Stimulated activated naive CD8-positive, alpha-beta T cell treated with anti-CD3 and anti-CD28 coated beads, Interleukin-15, Interleukin-2, amounts not matched to agents 100 ng/mL and 50 ng/mL, for 24 hours (primary cell): Measurements from ENCODE around the gene GABRG3.

ENCODE experiments used
- H3K27ac Mint-ChIP-seq: one replicate; pipeline ENCODE4 v1.8.0; 2021; ENCODE audit warnings: mild to moderate bottlenecking, mixed read lengths
- H3K27me3 Mint-ChIP-seq: one replicate; pipeline ENCODE4 v1.8.0; 2021; ENCODE audit warnings: mixed read lengths
- H3K36me3 Mint-ChIP-seq: one replicate; pipeline ENCODE4 v1.8.0; 2021; ENCODE audit warnings: low read depth, mixed read lengths
- H3K4me1 Mint-ChIP-seq: one replicate; pipeline ENCODE4 v1.8.0; 2021; ENCODE audit warnings: low read depth, mixed read lengths
- H3K4me3 Mint-ChIP-seq: one replicate; pipeline ENCODE4 v1.8.0; 2021; ENCODE audit warnings: mild to moderate bottlenecking, mixed read lengths
- H3K9me3 Mint-ChIP-seq: one replicate; pipeline ENCODE4 v1.8.0; 2021; ENCODE audit warnings: mixed read lengths

The GABRG3 gene

DNA sequence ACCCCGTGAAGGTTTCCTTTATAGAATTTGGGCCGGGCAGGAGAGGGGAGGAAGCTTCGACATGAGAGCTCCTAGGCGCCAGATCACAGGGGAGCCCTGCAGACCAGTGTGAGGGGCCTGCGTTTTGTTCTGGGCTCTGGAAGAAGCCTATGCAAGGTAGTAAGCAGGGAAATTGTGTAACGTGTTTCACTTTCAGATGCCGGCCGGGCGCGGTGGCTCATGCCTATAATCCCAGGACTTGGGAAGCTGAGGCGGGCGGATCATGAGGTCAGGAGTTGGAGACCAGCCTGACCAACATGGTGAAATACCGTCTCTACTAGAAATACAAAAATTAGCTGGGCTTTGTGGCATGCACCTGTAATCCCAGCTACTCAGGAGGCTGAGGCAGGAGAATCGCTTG, 65.2 kb downstream of the GABRG3 start:
- H3K4me1 Mint-ChIP-seq: no peaks in the 10 kb centered on the region
- no peaks in the 10 kb centered on the region for H3K9me3 Mint-ChIP-seq
- no peaks in the 10 kb centered on the region for H3K36me3 Mint-ChIP-seq
- H3K4me3 Mint-ChIP-seq: no peak overlapping the region
- H3K27ac Mint-ChIP-seq: no peak overlapping the region
- no peaks in the 10 kb centered on the region for H3K27me3 Mint-ChIP-seq

DNA sequence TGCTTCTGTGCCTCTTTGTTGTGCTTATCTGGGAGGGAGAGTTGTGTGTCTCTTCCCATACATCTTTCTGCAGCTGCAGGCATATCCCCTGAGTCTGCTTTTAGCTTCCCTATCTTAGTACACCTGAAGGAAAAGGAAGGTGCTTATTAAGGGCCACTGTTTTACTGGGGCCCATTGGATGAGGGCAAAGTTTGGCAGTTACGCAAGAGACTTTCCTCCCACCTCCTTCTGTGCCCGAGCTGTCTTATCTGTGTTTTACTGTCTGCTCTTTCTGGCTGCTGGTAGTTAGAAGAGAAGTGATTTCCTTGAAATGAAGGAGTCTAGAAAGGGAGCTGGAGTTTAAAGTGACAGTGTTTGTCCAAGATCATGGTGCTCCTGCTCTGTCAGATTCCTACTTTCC, 66.5 kb downstream of the GABRG3 start:
- no peaks in the 10 kb centered on the region for H3K36me3 Mint-ChIP-seq
- H3K27me3 Mint-ChIP-seq: no peaks in the 10 kb centered on the region
- no peaks in the 10 kb centered on the region for H3K4me1 Mint-ChIP-seq
- H3K27ac Mint-ChIP-seq: no peak overlapping the region
- no peaks in the 10 kb centered on the region for H3K9me3 Mint-ChIP-seq
- no peak overlapping the region for H3K4me3 Mint-ChIP-seq

DNA sequence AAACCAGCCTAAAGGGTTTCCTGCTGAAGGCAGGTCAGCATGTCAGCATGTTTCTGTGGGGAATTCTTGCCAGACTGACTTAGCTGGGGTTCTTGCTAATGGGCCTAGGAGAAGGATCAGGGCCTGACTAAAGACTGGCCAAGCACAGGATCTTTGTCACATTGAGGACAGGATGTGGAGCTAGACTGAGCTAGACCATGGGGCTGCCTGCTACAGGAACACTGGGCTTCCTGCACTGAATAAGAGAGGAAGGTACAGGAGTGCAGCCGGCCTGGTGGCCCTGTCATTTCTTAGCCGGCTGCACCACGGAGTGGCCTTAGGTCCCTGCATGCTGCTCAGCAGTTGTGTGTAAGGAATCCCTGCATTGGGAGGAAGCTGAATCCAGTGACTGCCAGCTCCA, 68.2 kb downstream of the GABRG3 start:
- H3K27me3 Mint-ChIP-seq: no peaks in the 10 kb centered on the region
- no peaks in the 10 kb centered on the region for H3K36me3 Mint-ChIP-seq
- H3K4me3 Mint-ChIP-seq: no peak overlapping the region
- no peak overlapping the region for H3K27ac Mint-ChIP-seq
- no peaks in the 10 kb centered on the region for H3K4me1 Mint-ChIP-seq
- no peaks in the 10 kb centered on the region for H3K9me3 Mint-ChIP-seq

DNA sequence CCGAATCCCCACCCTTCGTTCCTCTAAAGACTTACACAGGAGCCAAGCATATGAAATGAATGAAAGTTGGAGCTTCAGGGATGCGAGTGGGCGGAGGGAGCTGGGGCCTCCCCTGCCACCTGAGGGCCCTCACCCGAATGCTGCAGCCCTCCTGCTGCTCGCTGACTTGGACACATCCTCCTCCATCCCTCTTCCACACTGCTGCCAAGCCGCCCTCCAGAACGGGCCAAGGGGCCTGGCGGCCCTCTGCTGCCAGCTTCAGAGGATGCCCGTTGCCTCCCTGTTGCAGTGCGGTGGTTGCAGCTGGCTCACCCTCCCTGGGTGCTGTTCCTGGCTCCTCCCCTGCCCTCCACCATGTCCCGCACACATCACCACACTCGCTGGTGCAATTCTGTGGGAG, 71.2 kb downstream of the GABRG3 start:
- H3K9me3 Mint-ChIP-seq: no peaks in the 10 kb centered on the region
- no peak overlapping the region for H3K4me3 Mint-ChIP-seq
- H3K27ac Mint-ChIP-seq: no peak overlapping the region

DNA sequence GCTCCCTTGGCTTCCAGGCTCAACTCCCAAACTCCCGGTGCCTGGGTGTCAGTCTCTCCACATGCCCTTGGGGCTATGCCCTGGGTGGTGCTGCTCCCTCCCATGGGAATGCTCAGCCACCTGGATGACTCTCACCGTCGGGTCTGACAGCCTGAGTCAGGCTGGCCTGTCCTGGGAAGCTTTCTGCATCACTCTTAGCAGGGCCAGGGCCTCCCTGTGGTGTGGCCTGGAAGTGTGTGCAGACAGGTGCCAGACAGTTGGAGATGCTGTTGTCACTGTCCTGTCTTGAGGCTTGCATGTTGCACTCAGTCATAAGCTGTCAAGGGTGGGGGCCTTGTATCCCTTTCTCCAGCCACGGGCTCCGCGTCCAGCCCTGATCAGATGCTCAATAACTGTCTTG, 71.7 kb downstream of the GABRG3 start:
- Mint-ChIP-seq H3K4me3 (no peak overlapping the region), H3K4me1 (no peaks in the 10 kb centered on the region), H3K27me3 (no peaks in the 10 kb centered on the region), H3K27ac (no peak overlapping the region), H3K36me3 (no peaks in the 10 kb centered on the region), H3K9me3 (no peaks in the 10 kb centered on the region)

More for the DNA sequence above, 71.2 kb downstream of the GABRG3 start:
- Mint-ChIP-seq H3K4me1 (no peaks in the 10 kb centered on the region), H3K36me3 (no peaks in the 10 kb centered on the region), H3K27me3 (no peaks in the 10 kb centered on the region)

DNA sequence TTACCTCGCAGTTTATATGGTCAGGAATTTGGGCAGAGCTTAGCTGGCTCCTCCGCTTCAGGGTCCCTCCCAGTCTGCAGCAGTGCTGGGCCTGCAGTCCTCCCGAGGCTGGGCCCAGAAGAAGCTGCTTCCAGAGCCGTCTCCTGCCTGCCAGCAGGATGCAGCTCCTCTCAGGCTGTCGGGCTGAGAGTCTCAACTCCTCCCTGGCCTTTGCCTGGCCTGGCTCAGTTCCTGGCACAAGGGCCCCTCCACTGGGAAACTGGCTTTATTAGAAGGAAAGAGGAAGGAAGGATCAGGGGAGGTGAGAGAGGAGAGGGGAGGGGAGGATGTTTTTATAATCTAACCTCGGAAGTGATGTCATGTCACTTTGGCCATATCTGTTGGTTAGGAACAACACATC, 72.8 kb downstream of the GABRG3 start:
- no peaks in the 10 kb centered on the region for H3K36me3 Mint-ChIP-seq
- no peak overlapping the region for H3K4me3 Mint-ChIP-seq
- no peaks in the 10 kb centered on the region for H3K9me3 Mint-ChIP-seq
- H3K27ac Mint-ChIP-seq: no peak overlapping the region
- H3K4me1 Mint-ChIP-seq: no peaks in the 10 kb centered on the region
- no peaks in the 10 kb centered on the region for H3K27me3 Mint-ChIP-seq

DNA sequence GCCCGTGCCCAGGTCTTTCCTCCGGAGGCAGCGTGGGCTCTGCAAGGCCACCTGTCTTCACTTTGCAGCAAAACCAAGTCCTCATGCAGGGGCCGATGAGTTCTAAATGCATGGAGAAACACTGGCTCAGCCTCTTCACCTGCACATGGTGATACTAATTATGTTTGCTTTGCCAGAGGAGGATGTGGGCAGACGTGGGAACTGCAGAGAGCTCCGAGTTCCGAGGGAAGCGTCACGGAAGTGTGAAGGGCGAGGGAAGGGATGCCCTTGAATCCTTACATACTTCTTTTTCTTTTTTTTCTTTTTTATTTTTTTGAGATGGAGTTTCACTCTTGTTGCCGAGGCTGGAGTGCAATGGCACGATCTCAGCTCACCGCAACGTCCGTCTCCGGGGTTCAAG, 74.8 kb downstream of the GABRG3 start:
- no peak overlapping the region for H3K27ac Mint-ChIP-seq
- no peaks in the 10 kb centered on the region for H3K36me3 Mint-ChIP-seq
- no peaks in the 10 kb centered on the region for H3K9me3 Mint-ChIP-seq
- no peaks in the 10 kb centered on the region for H3K27me3 Mint-ChIP-seq
- no peaks in the 10 kb centered on the region for H3K4me1 Mint-ChIP-seq
- no peak overlapping the region for H3K4me3 Mint-ChIP-seq

DNA sequence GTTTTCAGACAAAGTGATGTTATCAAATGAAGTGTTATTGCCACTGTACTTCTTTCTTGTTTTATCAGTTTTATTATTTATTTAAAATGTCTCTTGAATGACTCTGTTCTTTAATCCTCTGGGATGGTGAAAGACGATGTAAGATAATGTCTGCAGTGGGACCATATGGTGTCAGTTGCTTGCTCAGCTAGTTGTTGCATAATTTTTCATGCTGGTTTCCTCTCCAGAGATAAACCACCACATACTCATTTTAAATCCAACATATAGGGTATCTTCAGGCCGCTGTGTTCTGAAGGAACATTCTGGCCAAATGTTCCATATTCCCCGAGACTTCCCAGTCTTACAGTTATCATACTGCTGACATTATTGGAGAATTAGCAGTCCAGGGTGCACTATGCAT, 75.9 kb downstream of the GABRG3 start:
- Mint-ChIP-seq H3K4me3 (no peak overlapping the region), H3K36me3 (no peaks in the 10 kb centered on the region), H3K9me3 (no peaks in the 10 kb centered on the region), H3K27me3 (no peaks in the 10 kb centered on the region), H3K27ac (no peak overlapping the region), H3K4me1 (no peaks in the 10 kb centered on the region)

DNA sequence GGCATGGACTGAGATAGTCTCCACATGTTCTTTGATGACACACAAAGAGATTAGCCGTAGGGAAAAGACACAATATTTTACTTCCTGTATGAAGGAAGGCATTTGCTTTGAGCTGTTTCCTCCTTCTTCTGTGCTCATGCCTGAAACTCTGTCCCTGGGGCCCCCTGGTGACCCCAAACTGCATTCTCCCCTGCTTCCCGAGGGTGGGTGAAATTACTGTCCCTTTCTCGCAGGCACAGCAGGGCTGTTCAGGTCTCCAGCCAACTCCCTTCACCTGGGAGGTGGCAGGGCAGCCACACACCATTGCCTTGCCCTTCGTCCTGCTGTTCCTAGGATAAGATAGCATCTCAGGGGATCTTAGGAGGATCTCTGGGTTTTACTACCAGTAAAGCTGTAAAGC, 79.2 kb downstream of the GABRG3 start:
- H3K9me3 Mint-ChIP-seq: no peaks in the 10 kb centered on the region
- H3K27me3 Mint-ChIP-seq: no peaks in the 10 kb centered on the region
- H3K4me1 Mint-ChIP-seq: no peaks in the 10 kb centered on the region
- no peaks in the 10 kb centered on the region for H3K36me3 Mint-ChIP-seq
- no peak overlapping the region for H3K27ac Mint-ChIP-seq
- H3K4me3 Mint-ChIP-seq: no peak overlapping the region

DNA sequence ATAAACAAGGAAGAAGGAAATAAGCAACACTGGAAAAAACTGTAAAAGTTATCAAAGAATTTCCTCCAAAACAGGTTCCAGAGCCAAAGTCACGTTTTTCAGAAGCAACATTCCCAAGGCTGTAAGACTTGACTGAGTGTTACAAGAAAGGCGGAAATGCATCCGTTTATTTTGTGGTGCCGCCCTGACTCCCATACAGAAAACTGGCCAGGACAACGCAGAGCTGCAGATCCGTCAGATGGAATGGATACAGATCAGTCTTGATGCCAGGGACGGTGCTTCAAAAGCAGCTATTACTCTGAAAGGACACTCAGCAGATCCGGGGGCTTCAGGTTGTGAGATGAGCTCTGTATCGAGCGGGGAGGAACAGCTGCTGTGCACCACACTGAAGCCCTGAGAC, 83.4 kb downstream of the GABRG3 start:
- Mint-ChIP-seq H3K27me3 (no peaks in the 10 kb centered on the region), H3K27ac (no peak overlapping the region), H3K36me3 (no peaks in the 10 kb centered on the region), H3K4me1 (no peaks in the 10 kb centered on the region), H3K9me3 (peaks cover 4% of the 10 kb centered on the region), H3K4me3 (no peak overlapping the region)

DNA sequence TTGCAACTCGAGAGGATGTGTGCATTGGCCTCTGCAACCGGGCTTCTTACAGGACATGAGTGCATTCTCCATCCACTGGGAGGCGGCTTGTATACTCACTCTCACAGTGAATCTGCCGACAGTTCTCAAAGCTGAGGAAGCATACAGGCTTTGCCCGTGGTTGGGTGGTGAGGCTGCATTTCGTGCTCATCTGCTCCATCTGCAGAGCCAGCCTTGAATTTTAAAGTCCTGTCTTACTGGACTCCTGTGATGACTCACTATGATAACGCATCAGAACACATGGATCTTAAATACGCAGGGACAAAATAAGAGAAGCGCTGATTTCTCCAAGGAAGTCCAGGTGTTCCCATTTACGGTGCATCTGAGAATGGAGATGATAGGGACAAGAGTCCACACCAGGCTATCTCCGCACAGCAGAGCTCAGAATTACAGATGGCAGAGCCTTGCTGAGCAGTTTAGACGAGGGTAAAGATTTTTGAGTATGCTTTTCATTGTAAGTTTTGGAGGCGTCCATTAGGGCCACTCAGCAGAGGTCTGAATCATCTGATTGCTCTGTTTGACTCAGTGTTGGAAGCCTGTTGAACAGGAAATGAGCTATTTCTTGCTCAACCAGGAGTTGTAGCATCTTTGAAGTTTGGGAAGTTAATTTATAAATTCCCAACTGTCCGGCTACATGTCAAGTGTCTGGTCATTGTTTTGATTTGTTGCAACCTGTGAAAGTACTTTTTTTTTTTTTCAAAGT, 87.1 kb downstream of the GABRG3 start:
- H3K9me3 Mint-ChIP-seq: peaks cover 4% of the 10 kb centered on the region
- H3K4me3 Mint-ChIP-seq: no peak overlapping the region
- H3K27me3 Mint-ChIP-seq: no peaks in the 10 kb centered on the region
- H3K36me3 Mint-ChIP-seq: no peaks in the 10 kb centered on the region
- no peaks in the 10 kb centered on the region for H3K4me1 Mint-ChIP-seq
- no peak overlapping the region for H3K27ac Mint-ChIP-seq

DNA sequence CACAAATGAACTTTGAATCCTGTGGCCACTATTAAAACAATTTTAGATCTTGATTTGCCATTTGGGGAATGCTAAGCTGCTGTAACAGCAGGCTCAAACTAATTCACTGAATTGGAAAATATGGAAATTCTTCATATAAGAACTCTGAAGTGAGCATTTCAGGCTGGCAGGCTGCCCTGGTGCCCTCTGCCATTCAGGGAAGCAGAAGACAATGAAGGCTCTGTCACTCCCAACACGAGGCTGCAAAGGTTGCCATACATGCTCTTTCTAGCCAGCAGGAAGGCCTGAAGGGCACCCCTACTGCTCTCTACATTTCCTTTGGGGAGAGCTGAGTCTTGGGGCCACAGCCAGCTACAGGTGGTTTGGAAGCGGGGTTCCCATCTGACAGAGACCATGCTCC, 88.0 kb downstream of the GABRG3 start:
- H3K36me3 Mint-ChIP-seq: no peaks in the 10 kb centered on the region
- peaks cover 4% of the 10 kb centered on the region for H3K9me3 Mint-ChIP-seq
- no peaks in the 10 kb centered on the region for H3K27me3 Mint-ChIP-seq
- H3K27ac Mint-ChIP-seq: no peak overlapping the region
- H3K4me1 Mint-ChIP-seq: no peaks in the 10 kb centered on the region
- no peak overlapping the region for H3K4me3 Mint-ChIP-seq

DNA sequence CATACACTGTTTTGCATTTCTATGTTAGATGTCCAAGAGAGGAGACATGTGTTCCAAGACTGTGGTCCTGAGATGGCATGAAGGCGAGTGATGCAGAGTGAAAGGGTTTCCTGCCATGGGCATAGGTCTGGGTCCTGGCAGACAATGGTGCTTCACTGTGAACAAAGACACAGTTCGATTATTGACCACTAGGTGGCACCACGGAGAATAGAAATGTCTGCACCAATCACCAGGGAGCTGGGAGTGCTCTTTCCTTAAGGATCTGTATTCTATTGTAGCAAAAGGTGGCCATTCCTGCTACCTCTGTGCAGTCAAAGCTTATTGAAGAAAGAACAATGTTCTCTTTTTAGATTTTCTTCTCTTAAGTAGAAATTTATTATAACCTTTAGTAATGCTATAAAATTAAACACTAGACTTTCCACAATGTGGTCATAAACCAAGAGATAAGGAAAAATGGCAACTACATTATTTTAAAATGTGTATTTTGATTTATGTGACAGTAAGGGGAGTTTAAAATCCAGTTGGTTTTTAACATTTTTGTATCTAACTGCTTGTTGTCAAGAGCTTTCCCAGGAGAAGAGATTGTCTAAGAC, 88.7 kb downstream of the GABRG3 start:
- H3K4me3 Mint-ChIP-seq: no peak overlapping the region
- H3K36me3 Mint-ChIP-seq: no peaks in the 10 kb centered on the region
- no peaks in the 10 kb centered on the region for H3K4me1 Mint-ChIP-seq
- H3K27ac Mint-ChIP-seq: no peak overlapping the region
- H3K27me3 Mint-ChIP-seq: no peaks in the 10 kb centered on the region
- H3K9me3 Mint-ChIP-seq: peaks cover 4% of the 10 kb centered on the region

DNA sequence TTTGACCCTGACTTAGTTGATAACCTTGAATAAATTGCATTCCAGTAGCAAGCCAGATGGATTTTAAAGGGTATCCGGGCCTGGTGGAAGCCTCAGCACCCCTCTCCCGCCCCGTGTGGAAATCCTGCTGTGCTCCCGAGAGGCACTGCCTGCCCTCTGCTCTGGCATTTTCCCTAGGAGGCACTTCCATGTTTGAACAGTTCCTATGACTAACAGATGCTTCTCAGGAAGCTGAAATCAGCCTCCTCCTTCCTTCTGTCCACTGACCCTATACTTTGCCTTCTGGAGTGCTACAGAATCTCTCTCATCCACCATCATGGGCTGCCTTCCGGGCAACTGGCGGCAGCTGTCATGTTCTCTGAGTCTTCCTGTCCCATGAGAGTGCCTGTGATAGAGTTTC, 90.8 kb downstream of the GABRG3 start:
- Mint-ChIP-seq H3K27ac (no peak overlapping the region), H3K4me1 (no peaks in the 10 kb centered on the region), H3K36me3 (no peaks in the 10 kb centered on the region), H3K27me3 (no peaks in the 10 kb centered on the region), H3K9me3 (peaks cover 12% of the 10 kb centered on the region), H3K4me3 (no peak overlapping the region)

DNA sequence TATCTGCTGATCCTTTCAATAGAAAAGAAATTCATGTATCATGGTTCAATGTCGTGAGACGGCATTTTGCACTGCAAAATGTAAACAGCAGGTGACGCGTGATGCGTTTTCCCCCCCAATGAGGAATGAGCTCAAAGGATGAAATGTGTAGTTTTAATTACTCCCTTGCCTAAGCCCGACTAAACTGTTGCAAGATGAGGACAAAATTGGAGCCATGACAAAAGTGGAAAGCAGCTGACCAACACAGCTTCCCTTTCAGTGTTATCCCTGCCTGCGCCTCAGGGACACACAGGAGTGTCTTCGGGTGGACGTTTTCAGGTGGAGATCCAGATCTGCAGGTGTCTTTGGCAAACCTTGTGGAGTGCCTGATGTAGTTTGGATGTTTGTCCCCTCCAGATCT, 92.0 kb downstream of the GABRG3 start:
- H3K9me3 Mint-ChIP-seq: peaks cover 18% of the 10 kb centered on the region
- no peaks in the 10 kb centered on the region for H3K4me1 Mint-ChIP-seq
- H3K27me3 Mint-ChIP-seq: no peaks in the 10 kb centered on the region
- H3K4me3 Mint-ChIP-seq: no peak overlapping the region
- H3K36me3 Mint-ChIP-seq: no peaks in the 10 kb centered on the region
- H3K27ac Mint-ChIP-seq: no peak overlapping the region

DNA sequence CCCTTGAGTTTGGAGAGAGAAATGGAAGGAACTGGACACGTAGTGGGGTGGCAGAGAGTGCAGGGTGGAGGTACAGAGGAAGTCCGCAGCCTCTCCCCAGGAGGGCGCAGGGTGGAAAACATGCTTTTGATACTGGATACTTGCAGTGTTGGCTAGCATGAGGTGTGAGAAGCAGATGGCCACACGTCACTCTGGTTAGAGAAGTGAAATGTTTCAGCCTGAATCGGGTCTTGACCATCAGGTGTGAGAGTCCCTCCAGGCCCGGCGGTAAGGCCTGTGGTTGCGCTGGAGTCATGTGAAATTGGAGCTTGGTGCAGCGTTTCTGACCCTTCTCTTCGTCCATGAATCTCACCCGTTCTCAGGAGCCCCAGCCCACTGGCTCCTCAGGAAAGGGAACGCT, 93.1 kb downstream of the GABRG3 start:
- Mint-ChIP-seq H3K4me3 (no peak overlapping the region), H3K9me3 (peaks cover 18% of the 10 kb centered on the region), H3K4me1 (no peaks in the 10 kb centered on the region), H3K27ac (no peak overlapping the region), H3K36me3 (no peaks in the 10 kb centered on the region), H3K27me3 (no peaks in the 10 kb centered on the region)
